Activated CD8-positive, alpha-beta memory T cell treated with anti-CD3 and anti-CD28 coated beads for 1 hour (primary cell): ENCODE measurements around the gene ZKSCAN3.
"Not testable (repeated sequence)": the region's sequence is repeated elsewhere in the genome, so short reads cannot be mapped to it uniquely, and the experiment has no call there.

ENCODE experiments used
- DNase-seq, 2 donors: peaks; one replicate each; pipeline ENCODE4 v3.0.0-alpha.2; 2020; ENCODE audit warnings: low read depth in 1 of 2; ENCODE audit errors: extremely low read depth in 1 of 2

ZKSCAN3 gene

DNA sequence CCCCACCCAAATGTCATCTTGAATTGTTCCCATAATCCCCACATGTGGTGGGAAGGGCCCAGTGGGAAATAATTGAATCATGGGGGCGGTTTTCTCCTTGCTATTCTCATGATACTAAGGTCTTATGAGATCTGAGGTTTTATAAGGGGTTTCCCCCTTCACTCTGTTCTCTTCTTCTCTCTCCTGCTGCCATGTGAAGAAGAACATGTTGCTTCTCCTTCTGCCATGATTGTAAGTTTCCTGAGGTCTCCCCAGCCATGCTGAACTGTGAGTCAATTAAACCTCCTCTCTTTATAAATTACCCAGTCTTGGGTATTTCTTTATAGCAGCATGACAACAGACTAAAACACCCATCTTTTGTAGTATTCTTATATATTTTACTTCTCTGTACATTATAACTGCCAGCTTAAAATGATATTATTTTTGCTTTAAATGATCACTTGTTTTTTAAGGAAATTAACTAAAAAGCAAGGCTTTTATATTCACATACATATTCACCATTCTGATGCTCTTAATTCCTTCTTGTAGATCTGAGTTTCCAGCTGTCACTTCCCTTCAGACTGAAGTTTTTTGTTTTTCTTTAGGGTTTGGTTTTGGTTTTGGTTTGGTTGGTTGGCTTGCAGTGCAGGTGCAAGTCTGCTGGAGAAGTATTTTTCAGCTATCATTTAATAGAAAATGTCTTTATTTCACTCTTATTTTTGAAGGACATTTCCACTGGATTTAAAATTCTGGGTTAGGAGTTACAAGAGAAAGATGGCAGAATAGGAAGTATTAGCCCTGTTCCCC is 9.2 kb upstream of the ZKSCAN3 start:
- DNase-seq, result no peak

GRCh38 chr6:28343898-28344677 is 5.7 kb upstream of the ZKSCAN3 start:
- no peak for DNase-seq

DNA sequence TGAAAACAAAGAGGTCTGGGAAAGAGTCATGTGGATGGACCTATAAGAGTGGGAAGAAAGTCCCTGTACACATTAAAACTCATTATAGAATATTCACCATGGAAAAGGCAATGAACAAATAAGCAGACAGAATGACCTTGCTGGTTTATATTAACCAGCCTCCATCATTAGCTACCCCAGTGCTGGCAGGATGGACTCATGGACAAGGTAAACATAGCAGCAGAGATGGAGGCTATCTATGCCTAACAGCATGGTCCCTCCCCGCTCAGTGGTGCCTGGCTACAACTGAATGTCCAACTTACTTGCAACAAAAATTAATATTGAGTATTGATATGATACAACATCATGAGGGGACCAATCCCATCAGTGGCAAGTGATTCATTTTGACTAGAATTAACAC is 4.5 kb upstream of the ZKSCAN3 start:
- no peak for DNase-seq

GRCh38 chr6:28347119-28347518 is 2.6 kb upstream of the ZKSCAN3 start:
- no peak for DNase-seq

DNA sequence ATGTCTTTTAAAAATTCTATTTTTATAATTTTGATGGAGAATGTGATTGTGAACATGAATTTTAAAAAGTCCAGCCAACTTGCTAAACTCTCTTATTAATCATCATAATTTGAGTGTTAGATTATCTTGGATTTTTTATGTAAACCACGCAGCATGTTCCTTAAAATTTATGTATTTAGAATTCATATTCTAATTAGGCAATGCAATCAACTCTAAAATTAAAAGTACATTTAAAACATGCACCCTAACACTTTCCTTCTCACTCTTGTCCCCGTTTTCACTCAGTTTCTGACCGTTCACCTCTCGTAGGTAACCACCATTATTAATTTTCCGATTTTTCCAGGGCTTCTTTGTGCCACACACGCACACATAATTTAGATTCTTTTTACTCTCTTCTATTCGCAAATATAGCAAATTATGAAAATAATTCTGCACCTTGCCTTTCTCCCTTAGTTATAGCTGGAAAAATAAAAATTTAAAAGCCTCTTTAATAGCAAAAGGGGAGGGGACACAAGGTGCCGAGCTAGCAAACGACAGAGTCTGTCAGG is 329 bp upstream of the ZKSCAN3 start:
- no peak for DNase-seq

GRCh38 chr6:28351087-28351486 is 1.3 kb downstream of the ZKSCAN3 start:
- DNase-seq, result no peak

DNA sequence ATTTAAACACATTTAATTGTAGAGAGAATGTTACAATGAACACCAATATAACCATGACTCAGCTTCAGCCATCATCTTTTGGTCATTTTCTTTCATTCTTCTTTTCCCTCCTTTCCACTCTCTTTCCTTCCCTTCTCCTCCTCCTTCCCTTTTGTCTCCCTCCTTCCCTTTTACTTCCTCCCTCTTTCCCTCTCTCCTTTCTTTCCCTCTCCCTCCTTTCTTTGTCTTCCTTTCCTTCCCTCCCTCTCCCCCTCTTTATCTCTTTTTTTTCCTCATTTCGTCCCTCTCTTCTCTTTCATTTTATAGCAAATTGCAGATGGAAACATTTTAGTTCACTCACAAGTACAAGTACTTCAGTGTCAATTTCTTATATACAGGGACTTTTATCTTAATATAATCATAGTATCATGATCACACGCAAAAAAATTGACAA is 1.8 kb downstream of the ZKSCAN3 start:
- no peak for DNase-seq

GRCh38 chr6:28353356-28353755 is 3.6 kb downstream of the ZKSCAN3 start:
- DNase-seq, result no peak

DNA sequence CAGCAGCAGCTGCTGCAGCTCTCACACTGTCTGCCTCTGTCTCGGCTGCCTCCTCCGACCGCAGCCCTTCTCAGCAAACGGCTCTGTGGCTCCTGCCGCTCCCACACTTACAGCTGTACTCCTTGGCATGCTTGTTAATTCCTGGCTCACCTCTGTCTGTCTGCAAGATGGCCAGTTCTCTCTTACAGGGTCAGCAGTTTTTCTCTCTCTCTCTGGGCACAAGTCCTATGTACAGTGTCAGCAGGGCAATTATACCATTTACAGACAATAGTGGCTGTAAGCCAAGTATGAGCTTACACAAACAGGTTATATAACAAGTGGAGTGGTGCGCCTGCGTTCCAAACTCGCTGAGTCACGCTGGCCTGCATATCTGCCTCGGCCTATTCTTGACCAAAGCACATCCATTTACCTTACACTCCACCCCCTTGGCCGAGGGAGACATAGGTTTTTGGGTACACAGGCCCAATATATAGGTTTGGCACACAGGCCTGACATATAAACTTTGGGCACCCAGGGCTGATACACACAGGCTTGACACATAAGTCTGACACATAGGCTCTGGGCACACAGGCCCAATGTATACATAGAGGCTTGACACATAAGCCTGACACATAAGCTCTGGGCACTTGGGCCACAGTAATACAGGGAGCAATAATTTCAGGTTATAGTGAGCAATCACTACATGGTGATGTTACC is 4.4 kb downstream of the ZKSCAN3 start:
- DNase-seq, result no peak

GRCh38 chr6:28354688-28355554 is 5.2 kb downstream of the ZKSCAN3 start:
- DNase-seq, result no peak

GRCh38 chr6:28355743-28356665 is 6.3 kb downstream of the ZKSCAN3 start:
- DNase-seq, result peak; percentile 19 to 29

- DNase-seq, result no peak
Observed at GRCh38 chr6:28356666-28357020, 6.9 kb downstream of the ZKSCAN3 start.

DNA sequence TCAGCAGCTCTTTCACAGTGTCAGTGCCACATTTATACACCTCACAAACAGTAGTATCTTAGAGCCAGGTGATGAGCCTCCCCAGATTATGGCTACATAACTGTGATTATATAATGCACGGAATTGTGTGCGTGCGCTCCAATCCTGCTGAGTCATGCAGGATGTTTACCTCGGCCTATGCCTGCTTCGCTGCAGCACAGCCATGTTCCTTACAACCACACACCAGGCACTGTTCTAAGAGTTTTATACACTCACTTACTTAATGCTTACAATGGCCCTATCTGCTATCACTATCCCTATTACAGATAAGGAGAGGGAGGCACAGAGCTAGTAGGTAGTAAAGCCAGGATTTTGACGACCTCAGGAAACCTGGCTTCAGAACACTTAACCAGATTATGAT is 7.3 kb downstream of the ZKSCAN3 start:
- DNase-seq, result no peak

GRCh38 chr6:28359562-28359961 is 9.8 kb downstream of the ZKSCAN3 start:
- DNase-seq, result not testable (repeated sequence)

DNA sequence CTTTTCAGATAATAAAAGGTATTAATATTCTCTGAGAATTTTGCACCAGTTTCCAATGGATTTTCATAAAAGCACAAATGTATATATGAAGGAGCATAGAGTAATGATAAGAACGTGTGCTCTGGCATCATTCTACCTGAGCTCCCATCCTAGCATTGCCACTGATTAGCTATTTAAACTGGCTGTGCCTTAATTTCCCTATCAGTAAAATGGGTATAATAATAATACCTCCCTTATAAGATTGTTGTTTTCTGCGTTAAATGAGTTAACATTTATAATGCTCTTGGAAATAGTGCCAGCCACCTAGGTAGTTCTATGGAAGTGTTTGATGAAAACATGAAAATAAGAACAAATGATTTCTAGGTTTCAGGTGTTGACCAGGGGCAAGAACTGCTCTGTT is 11.2 kb downstream of the ZKSCAN3 start:
- no peak for DNase-seq

- not testable (repeated sequence) for DNase-seq
Observed at GRCh38 chr6:28365590-28365989, 15.8 kb downstream of the ZKSCAN3 start.

DNA sequence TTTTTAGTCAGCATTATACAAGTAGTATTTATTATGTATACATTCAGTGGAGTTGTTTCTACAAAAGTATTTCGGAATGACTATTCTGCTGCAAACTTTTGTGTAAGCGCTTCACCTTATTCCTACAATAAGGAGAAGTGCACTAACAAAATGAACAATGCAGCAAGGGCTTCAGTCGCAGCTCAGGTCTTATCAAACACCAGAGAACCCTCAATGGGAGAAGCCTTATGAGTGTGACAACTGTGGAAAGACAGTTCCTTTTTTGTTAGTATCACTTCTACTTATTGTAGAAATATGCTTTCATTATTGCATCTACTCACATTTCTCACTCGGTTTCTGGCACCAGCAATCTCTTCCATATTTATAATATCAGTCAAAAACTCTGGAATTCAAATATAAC is 18.8 kb downstream of the ZKSCAN3 start:
- no peak for DNase-seq

DNA sequence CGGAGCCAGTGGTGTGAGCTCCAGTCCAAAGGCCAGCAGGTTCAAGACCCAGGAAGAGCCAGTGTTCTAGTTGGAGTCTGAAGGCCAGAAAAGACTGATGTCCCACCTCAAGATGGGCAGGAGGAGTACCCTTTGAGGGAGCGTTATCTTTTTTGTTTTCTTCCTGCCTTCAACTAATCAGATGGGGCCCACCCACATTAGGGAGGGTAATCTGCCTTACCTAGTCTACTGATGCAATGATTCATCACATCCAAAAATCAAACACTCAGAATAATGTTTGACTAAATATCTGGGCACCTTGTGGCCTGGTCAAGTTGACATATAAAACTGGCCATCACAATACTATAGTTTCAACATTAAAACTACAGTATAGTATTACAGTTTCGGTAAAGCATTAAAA is 19.7 kb downstream of the ZKSCAN3 start:
- no peak for DNase-seq

DNA sequence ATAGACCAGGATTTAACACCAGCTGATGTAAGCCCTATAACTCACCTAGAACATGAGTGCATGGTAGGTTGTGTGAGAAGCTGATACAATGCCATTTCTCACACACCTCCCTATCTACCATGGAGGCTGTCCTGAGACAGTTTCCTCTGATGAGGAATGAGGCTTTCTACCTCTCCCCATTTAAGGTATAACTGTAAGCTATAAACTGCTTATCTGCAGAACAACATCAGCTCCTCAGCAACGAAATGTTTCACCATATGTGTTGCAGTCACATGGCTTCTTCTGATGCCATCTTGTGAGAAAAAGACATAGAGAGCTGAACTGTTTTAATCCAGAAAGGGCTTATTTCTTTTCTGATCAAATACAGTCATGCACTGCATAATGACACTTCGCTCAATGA is 20.7 kb downstream of the ZKSCAN3 start:
- no peak for DNase-seq
